H1 (cell line): ENCODE measurements around the gene MX1. TPM values are rescaled to one million over a fixed set of nuclear protein-coding genes. Genes with fewer than 3 reads are reported as not detected.

Experiments used
- KDM1A ChIP-seq: fragments of 200-600, 300-600 bp; sonication (generic); IDR thresholded peaks from 2 replicates; pipeline ENCODE4 v1.7.1; 2016; ENCODE audit warnings: mild to moderate bottlenecking, low read length, borderline replicate concordance
- KDM4A ChIP-seq: IDR thresholded peaks from one replicate; pipeline ENCODE4 v1.7.1; 2012; ENCODE audit warnings: low read depth, mild to moderate bottlenecking, moderate library complexity, low read length, inconsistent platforms; ENCODE audit not compliant: severe bottlenecking
- polyA plus RNA-seq, 7 experiments: library from polyadenylated mRNA; depleted of rRNA in 3 of 7; stranded (reverse) in 5 of 7; unstranded in 2 of 7; fragments of >200 nt in 5 of 7; fragments of 200-250 nt in 2 of 7; gene quantifications; 1 replicate in 5 of 7; 2 replicates in 1 of 7; 4 replicates in 1 of 7; pipeline versions ENCODE4 v1.2.1 to v1.2.3, GENCODE V29; 2011 to 2013; ENCODE audit warnings: missing spikeins in 2 of 7, mixed read lengths in 2 of 7
- total RNA-seq: library from RNA; stranded (reverse); fragmentation: NEBNext Ultra II Directional; extraction: Animal tissue kit (Norgen Biotek cat#: 25700); gene quantifications from 2 replicates; pipeline ENCODE4 v1.2.1, GENCODE V29; 2021
- TF ChIP-seq, protein P1 (sequence below): IDR thresholded peaks from 2 replicates; pipeline ENCODE4 v1.6.1; 2011; ENCODE audit warnings: low read length, improper control_type of control experiment

Gene MX1
- total and polyA plus RNA-seq, 2 of the 8 experiments (the other 6 are each of a cell fraction or from before 2014, with no cell fraction given), result 3.8 to 5.7 TPM

GRCh38 chr21:41500931-41501381 lies 74.9 kb downstream of the MX1 start (continued):
- no peak for TF ChIP-seq KDM4A
- TF ChIP-seq, protein P1, sequence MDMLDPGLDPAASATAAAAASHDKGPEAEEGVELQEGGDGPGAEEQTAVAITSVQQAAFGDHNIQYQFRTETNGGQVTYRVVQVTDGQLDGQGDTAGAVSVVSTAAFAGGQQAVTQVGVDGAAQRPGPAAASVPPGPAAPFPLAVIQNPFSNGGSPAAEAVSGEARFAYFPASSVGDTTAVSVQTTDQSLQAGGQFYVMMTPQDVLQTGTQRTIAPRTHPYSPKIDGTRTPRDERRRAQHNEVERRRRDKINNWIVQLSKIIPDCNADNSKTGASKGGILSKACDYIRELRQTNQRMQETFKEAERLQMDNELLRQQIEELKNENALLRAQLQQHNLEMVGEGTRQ, result no peak
- no peak for TF ChIP-seq KDM1A
